ENCODE data around the gene VPS37C. TPM values are rescaled to one million over a fixed set of nuclear protein-coding genes. Genes with fewer than 3 reads are reported as not detected.
"Not testable (repeated sequence)": the region's sequence is repeated elsewhere in the genome, so short reads cannot be mapped to it uniquely, and the experiment has no call there.

Gene VPS37C
- total RNA-seq, 1 donor from 2014 or later, result 30.2 TPM

- DNase-seq (peak; percentile 3), ATAC-seq (no peak)
- Histone ChIP-seq H3K4me1 (no peaks in the 10 kb centered on the region), H3K27ac (no peak overlapping the region), H3K4me3 (no peak overlapping the region), H3K36me3 (no peaks in the 10 kb centered on the region), H3K27me3 (no peaks in the 10 kb centered on the region), H3K9me3 (no peaks in the 10 kb centered on the region)
- no peak for TF ChIP-seq CTCF (IDR thresholded peaks at IDR 0.05)
- intact Hi-C loops (cut with DNase I), result loop anchor here (10.0 kb wide), 1 partner anchor 347 kb away; no protein-coding TSS in a partner anchor
These were observed 20.3 kb upstream of the VPS37C start for GRCh38 chr11:61181489-61181888.

GRCh38 chr11:61180205-61180604 is 19.0 kb upstream of the VPS37C start:
- H3K4me3 ChIP-seq, H3K27ac ChIP-seq, H3K27me3 ChIP-seq, H3K36me3 ChIP-seq, ATAC-seq, H3K4me1 ChIP-seq, H3K9me3 ChIP-seq: not testable (repeated sequence)
- DNase-seq, result peak; percentile 27
- intact Hi-C loops (cut with DNase I), result loop anchor here (10.0 kb wide), 1 partner anchor 345 kb away; no protein-coding TSS in a partner anchor

- Histone ChIP-seq H3K36me3 (no peaks in the 10 kb centered on the region), H3K27me3 (no peaks in the 10 kb centered on the region), H3K9me3 (no peaks in the 10 kb centered on the region), H3K4me1 (peaks cover 3% of the 10 kb centered on the region), H3K27ac (no peak overlapping the region), H3K4me3 (no peak overlapping the region)
- intact Hi-C loops (cut with DNase I), result no loop called here
- DNase-seq, result no peak
- no peak for ATAC-seq
- TF ChIP-seq CTCF (IDR thresholded peaks at IDR 0.05), result no peak
These were observed 15.2 kb upstream of the VPS37C start for GRCh38 chr11:61176446-61176845.

- Histone ChIP-seq H3K36me3 (no peaks in the 10 kb centered on the region), H3K4me3 (no peak overlapping the region), H3K27me3 (no peaks in the 10 kb centered on the region), H3K9me3 (no peaks in the 10 kb centered on the region), H3K27ac (no peak overlapping the region), H3K4me1 (peaks cover 3% of the 10 kb centered on the region)
- intact Hi-C loops (cut with DNase I), result no loop called here
- ATAC-seq, result no peak
- no peak for TF ChIP-seq CTCF (IDR thresholded peaks at IDR 0.05)
- DNase-seq, result no peak
These were observed 13.7 kb upstream of the VPS37C start for GRCh38 chr11:61174949-61175348.

- no peak for TF ChIP-seq CTCF (IDR thresholded peaks at IDR 0.05)
- no peak overlapping the region for H3K4me3 ChIP-seq
- ATAC-seq, result no peak
- no peaks in the 10 kb centered on the region for H3K27me3 ChIP-seq
- DNase-seq, result no peak
- H3K36me3 ChIP-seq, result no peaks in the 10 kb centered on the region
- no peak overlapping the region for H3K27ac ChIP-seq
- no peaks in the 10 kb centered on the region for H3K9me3 ChIP-seq
- H3K4me1 ChIP-seq, result peaks cover 3% of the 10 kb centered on the region
- intact Hi-C loops (cut with DNase I), result no loop called here
These were observed 13.0 kb upstream of the VPS37C start for GRCh38 chr11:61174273-61174672.

GRCh38 chr11:61173456-61173855 is 12.2 kb upstream of the VPS37C start:
- H3K27ac ChIP-seq, result no peak overlapping the region
- DNase-seq, result no peak
- TF ChIP-seq CTCF (IDR thresholded peaks at IDR 0.05), result no peak
- peaks cover 3% of the 10 kb centered on the region for H3K4me1 ChIP-seq
- intact Hi-C loops (cut with DNase I), result no loop called here
- H3K36me3 ChIP-seq, result no peaks in the 10 kb centered on the region
- ATAC-seq, result peak; percentile 43
- H3K27me3 ChIP-seq, result no peaks in the 10 kb centered on the region
- no peak overlapping the region for H3K4me3 ChIP-seq
- no peaks in the 10 kb centered on the region for H3K9me3 ChIP-seq

All from upper lobe of right lung (tissue), 1 donor.